Ecto neural progenitor cell (in vitro differentiated cells): ENCODE measurements around the gene GRIK3.
A peak's percentile ranks its signal among the peaks of the same experiment; 100 is the strongest.

Experiments used
- DNase-seq: peaks from one replicate; pipeline ENCODE4 v3.0.0-alpha.2; 2018; ENCODE audit warnings: low spot score

Gene GRIK3

GRCh38 chr1:36824390-36824861 lies 209.9 kb downstream of the GRIK3 start:
- DNase-seq: peak; percentile 61

DNA sequence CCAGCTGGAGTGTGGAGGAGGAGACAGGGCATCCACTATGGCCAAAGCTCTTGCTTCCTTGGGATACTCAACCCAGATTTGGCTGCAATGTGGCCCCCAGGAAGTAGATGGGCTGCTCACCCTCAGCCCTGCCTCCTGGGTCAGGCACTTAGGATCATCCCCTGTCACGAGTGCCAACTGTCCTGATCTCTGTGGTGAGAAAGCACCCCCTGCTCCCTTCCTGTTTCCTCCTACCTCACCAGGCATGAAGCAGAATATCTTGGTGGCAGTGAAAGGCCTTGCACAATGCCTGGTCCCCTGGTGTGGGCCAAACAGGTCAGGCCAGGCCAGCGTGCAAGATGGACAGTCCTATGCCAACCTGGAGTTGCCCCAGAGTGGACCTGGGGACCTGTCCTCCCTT lies 211.7 kb downstream of the GRIK3 start:
- DNase-seq: no peak

- DNase-seq: no peak
Observed at GRCh38 chr1:36821386-36821785, 212.9 kb downstream of the GRIK3 start.

DNA sequence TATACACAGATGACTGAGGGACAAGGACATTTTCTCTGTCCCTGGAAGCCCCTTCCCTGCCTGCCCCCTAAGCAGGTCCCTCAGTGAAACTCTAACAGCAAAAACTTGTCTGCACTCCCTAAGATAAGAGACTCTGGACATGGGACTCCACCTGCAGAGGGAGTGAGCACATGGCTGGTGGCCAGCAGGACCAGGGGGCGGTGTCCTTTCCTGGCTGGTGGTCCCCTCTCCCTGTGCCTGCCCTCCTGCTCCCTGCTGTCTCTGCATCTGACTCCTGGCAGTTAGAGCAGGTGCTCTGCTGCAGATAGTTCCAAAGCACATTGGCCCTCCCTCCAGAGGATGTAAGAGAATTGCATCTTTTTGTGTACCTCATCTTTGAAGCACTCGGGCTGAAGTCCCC lies 215.5 kb downstream of the GRIK3 start:
- DNase-seq: no peak

DNA sequence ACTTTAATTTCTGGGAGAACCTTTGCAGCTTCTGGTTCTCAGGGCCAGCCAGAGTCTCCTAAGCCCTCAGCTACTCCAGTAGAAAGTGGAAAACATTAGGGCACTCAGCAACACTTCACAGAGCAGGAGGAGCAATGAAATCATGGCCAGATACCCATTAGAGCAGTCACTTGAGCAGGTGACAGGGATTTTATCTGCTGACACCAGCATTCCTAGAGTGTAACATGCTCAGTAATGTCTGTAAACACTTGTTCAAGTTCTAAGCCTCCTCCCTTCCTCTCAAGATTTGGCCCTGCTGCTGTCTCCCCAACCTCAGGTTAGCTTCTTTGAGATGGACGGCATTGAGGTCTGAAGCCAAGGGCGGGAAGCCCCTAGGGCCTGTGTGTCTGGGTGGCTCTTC lies 218.0 kb downstream of the GRIK3 start:
- no peak for DNase-seq

GRCh38 chr1:36814774-36815173 lies 219.5 kb downstream of the GRIK3 start:
- no peak for DNase-seq

DNA sequence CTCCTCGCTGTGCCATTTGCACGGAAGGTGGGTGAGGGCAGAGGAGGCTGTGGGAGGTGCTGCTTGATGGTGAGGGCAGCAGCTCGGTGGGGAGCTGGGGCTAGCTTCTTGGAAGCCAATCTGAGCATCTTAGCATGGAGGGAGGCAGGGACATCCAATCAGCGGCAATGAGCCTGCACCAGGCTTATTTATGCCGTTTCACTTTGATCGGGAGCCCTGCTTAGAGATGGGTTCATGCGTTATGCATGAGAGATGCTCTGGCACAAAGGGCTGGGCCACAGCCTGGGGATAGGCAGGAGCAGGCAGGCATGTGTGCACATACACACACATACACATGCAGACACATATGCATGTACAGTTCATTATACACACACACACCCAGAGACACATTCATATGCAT lies 220.2 kb downstream of the GRIK3 start:
- DNase-seq: no peak

DNA sequence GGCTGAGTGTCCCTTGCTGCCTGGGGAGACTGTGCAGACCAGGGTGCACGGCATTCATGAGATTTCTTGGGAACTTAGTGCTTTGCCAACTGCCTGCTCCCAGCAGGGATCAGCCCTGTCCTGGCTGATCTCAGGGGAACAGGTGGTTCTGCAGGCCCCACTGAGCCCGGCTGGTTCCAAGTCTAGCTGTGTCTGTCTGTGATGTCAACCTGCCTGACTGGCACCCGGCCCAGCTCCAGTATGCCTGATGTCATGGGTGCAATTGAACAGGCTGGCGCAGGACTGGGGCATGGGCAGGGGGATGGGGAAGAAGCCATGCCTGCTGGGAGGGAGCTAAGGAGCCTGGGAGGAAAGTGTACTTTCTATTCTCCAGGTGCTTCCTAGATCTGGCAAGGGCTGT lies 227.1 kb downstream of the GRIK3 start:
- DNase-seq: no peak

DNA sequence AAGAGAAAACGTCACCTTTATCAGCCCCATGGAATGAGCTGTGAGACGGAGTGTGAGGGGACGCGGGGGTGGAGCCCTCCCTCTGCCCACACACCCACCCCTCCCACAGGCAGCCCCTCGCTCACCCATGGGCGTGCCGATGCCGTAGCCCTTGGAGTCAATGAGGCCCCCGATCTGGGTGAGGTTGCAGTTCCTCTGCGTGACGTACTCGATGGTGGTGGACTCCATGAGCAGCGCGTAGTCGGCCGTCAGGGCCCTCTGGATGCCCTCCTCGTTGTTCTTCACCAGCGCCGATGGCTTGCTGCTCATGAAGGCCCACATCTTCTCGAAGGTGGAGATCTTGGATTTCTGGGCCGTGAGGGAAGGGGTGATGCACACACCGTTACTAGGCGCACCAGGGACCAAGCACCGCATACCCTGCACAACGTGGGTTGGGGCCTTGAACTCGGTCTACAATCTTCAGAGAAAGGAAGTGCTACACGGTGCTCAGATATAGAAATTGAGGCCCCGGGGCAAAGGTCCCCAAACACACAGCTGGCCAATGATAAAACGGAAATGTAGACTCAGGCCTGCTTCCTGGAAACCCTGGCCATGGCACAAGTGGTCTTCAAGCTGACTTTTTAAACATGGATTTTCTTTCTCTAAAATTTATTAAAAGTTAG lies 228.2 kb downstream of the GRIK3 start:
- no peak for DNase-seq

- no peak for DNase-seq
Observed at GRCh38 chr1:36804669-36805314, 229.5 kb downstream of the GRIK3 start.

DNA sequence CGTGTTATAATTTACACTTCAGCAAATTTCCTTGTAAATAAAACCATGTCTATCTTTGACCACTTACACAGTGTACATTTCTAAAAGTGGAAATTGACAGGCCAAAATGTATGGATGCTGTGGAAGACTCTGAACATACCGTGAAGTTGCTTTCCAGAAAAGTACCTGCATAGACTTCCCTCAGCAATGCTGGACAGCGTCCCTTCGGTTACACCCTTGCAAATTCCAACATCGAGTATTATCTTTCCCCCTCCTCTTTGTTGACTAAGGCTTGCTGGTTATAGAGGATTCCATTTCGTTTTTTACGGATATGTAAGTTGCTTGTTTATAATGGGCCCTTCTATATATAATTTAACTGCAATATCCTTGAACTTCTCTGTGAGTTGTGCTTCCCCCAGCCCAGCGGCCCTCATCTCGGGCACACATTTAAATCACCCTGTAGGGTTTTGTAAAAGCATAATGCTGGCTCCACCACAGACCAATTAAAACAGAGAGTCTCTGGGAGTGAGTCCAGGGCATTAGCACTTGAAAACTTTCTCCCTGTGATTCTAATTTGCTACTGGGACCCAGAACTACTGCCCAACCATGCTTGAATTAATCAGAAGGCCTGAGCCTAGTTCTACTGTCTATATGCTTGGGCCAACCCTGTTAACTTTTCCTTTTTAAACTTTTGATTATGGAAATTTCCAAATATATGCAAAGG lies 230.3 kb downstream of the GRIK3 start:
- DNase-seq: no peak

GRCh38 chr1:36802018-36802417 lies 232.3 kb downstream of the GRIK3 start:
- no peak for DNase-seq

GRCh38 chr1:36797761-36798160 lies 236.6 kb downstream of the GRIK3 start:
- DNase-seq: no peak

DNA sequence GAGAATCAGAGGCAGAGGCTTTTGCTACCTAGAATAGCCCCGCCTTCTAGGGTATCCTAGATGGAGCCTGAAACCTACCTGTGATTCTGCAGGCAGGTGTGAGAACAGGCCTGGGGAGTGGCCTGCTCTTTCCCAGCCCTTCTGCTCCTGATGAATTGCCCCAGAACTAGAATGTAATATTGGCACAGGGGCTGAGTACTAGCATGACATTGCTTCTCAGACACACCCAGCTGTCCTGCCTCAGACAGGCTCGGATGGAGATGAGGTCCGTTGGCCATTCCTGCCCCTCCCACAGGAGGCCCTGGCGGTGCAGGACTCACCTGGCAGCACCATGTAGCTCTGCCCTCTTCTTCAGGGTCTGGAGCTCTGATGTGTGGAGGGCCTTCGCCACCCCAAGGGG lies 237.6 kb downstream of the GRIK3 start:
- no peak for DNase-seq

DNA sequence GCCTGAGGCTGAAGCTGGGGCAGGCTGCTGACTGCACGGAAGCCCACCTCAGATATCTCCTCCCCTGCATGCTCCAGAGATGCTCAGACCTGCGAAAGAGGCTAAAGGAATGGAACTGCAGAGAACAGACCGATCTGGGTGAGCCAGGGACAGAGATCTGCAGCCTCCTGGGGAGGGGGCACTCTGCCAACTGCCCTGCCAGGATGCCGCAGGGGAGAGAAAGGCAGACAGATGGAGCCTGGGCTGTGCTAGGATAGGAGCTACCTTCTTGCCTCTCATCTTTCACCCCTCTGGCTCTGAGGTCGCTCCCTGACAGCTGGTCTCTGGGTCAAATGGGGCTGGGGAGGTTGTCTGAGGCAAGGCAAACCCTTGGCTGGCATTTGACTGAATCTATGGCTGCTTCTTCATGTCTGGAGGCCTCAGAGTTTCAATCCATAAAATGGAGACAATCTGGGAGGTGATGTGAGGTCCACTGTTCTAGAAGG lies 238.2 kb downstream of the GRIK3 start:
- DNase-seq: no peak

DNA sequence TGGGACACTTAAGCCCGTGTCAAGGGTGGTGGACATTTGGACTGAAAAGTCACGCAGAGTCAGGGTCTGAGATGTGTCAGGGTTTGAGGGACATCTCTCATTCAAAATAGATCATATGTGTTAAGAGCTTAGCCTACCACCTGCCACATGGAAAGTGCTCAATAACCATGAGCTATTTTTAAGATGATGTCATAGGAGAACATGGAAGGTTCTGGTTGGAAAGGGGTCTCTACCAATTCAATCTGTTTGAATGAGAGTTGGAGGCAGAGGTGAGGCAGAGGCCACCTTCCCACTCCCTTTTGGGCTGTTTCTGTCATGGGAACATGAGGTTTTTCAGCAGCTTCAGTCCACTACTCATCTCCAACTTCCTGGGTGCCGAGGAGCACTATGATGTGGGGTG lies 239.9 kb downstream of the GRIK3 start:
- no peak for DNase-seq

DNA sequence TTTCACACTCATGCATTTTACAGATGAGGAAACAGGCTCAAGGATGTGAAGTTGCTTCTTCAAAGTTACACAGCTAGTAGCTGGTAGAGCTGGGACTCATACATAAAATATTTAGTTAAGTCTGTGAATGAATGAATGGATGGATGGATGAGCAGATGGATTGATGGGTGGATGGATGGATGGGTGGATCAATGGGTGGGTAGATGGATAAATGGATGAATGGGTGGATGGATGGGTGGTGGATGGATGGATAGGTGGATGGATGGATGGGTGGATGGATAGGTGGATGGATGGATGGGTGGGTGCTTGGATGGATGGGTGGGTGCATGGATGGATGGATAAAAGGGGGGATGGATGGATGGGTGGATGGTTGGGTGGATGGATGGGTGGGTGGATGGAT lies 240.9 kb downstream of the GRIK3 start:
- no peak for DNase-seq

DNA sequence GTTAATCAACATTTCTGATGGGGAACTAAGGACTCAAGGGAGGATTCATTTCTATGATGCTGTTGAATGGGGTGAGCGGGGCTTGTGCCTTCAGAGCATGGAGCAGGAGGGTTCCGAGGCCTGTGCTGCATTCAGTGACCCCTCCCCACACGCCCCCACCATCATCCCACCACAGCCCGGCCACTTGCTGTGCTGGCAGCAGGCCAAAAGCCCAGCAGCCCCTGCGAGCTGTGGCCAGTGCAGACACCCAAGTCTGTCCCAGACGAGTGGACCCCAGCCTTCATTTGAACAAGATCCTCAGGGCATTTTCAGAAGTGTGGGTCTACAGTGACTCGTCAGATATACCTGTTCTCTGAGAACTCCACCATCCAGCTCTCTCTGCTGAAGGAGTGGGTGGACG lies 242.0 kb downstream of the GRIK3 start:
- no peak for DNase-seq

DNA sequence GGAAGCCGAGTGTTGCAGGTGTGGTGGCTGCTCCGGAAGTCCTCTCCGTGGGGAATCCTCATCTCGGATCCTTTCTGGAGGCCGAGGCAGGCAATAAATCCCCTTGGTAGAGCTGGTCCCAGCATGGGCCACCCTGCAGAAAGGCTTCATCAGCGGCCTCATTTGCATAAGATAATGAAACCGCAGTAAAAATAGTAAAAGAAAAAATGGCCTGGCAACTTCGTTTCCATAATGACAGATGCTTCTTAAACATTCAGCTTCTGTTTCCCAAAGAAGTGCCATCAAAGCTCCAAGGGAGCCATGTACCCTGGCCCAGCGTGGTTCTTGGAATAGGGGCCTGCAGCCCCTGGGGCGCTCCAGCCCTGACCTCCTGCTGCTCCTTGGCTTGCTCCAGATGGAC lies 244.1 kb downstream of the GRIK3 start:
- DNase-seq: no peak

DNA sequence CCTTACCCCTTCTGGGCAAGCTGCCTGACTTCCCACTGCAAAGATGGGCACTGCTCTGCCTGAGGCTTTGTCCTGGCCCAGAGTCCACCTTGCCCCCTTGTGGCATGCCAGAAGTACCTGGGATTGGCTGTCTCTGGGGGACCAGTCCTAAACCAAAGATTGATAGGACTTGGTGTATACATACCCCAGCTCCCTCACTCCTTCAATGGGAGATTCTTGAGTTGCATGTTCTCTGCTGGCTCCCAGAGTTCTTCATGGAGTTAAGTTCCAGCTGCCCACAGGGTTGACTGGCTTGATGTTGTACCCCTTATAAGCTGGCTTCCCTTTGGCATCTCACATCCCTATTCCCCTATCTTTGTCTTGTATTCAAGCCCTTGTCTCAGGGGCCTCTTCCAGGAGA lies 244.8 kb downstream of the GRIK3 start:
- DNase-seq: no peak

- no peak for DNase-seq
Observed at GRCh38 chr1:36787312-36787913, 246.9 kb downstream of the GRIK3 start.

DNA sequence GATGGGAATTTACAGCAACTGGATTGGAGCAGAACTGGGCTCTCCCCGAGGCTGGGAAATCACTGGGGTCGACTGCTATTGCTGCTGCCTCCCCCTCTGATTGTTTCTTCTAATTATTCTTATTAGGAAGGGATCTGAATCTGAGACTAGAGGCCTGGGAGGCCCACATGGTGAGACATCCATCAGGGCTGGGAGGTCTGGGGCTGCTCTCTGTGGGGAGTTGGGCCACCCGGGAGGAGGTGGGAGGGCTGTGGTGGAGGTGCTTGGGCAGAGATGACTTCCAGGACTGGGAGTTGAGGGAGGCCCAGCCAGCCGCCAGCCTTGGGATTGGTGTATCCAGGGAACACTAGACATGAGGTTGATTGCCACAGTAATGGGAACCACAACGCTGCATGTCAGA lies 247.9 kb downstream of the GRIK3 start:
- DNase-seq: no peak
